ENCODE results near the gene CDH23. TPM values are rescaled to one million over a fixed set of nuclear protein-coding genes. Genes with fewer than 3 reads are reported as not detected.

The CDH23 gene
- polyA plus RNA-seq, 2 of the 4 experiments (the other 2 are of a cell fraction): 1.1 to 2.3 TPM

- WGBS (ENCODE audit: missing lambda C conversion rate): 81% methylated on average over 3 of the region's 11 CpGs
- POLR2A ChIA-PET: no interaction called here
- no peak for TF ChIP-seq KDM1A (IDR thresholded peaks at IDR 0.05; ENCODE audit: low read depth)
- TF ChIP-seq TFCP2L1 (CRISPR knock-in tag; IDR thresholded peaks at IDR 0.05): no peak
- TF ChIP-seq NR3C1 (IDR thresholded peaks at IDR 0.05): no peak
- Histone ChIP-seq H3K4me2 (no peak overlapping the region), H3K4me1 (peaks cover 33% of the 10 kb centered on the region), H3K27ac (peak overlapping the region in 1 of 2 experiments; percentile 74; a peak in 3 of 6 replicates), H3K9me3 (no peaks in the 10 kb centered on the region), H3K4me3 (no peak overlapping the region)
- ATAC-seq: no peak
- no peak for DNase-seq (ENCODE audit: low read depth in 1 of 2, low spot score in 1 of 2)
- CTCF ChIA-PET: interaction anchor here (0.7 to 5.8 kb wide), 12 partner anchors 10 to 854 kb away, joined by 3 to 41 read pairs (median 4); partner anchors contain the start of genes SLC29A3 and VSIR
- FAIRE-seq: no peak
These were observed 360.7 kb downstream of the CDH23 start for GRCh38 chr10:71757399-71757922.

GRCh38 chr10:71761105-71761511 is 364.4 kb downstream of the CDH23 start:
- POLR2A ChIA-PET: no interaction called here
- CTCF ChIA-PET: interaction anchor here (3.5 kb wide), 1 partner anchor 12 kb away, joined by 30 read pairs; the partner anchor contains the start of gene VSIR
- Histone ChIP-seq H3K9me3 (no peaks in the 10 kb centered on the region), H3K27ac (peak overlapping the region in 1 of 2 experiments; percentile 98; a peak in 2 of 6 replicates), H3K4me3 (no peak overlapping the region), H3K4me1 (peaks cover 58% of the 10 kb centered on the region), H3K4me2 (no peak overlapping the region)
- DNase-seq (ENCODE audit: low read depth in 1 of 2, low spot score in 1 of 2): no peak
- no peak for TF ChIP-seq NFE2L2 (conservative IDR thresholded peaks at IDR 0.05; ENCODE audit: low read length)
- no peak for TF ChIP-seq PHF8 (IDR thresholded peaks at IDR 0.05; ENCODE audit: borderline replicate concordance, low read depth)
- TF ChIP-seq ZFP36 (IDR thresholded peaks at IDR 0.05; ENCODE audit: borderline replicate concordance, partially characterized antibody): no peak
- TF ChIP-seq GATA3 (IDR thresholded peaks at IDR 0.05; ENCODE audit: borderline replicate concordance): no peak
- no peak for TF ChIP-seq CEBPB (IDR thresholded peaks at IDR 0.05)
- no peak for TF ChIP-seq RAD21 (conservative IDR thresholded peaks at IDR 0.05 in 1 of 2, IDR thresholded peaks at IDR 0.05 in 1 of 2)
- no peak for TF ChIP-seq POLR2A (IDR thresholded peaks at IDR 0.05; ENCODE audit: low read length)
- TF ChIP-seq RNF2 (IDR thresholded peaks at IDR 0.05; ENCODE audit: borderline replicate concordance, low read depth): no peak
- TF ChIP-seq NPAS2 (CRISPR knock-in tag; IDR thresholded peaks at IDR 0.05; ENCODE audit: borderline replicate concordance): no peak
- no peak for TF ChIP-seq CHD2 (IDR thresholded peaks at IDR 0.05; ENCODE audit: low read length, partially characterized antibody)
- TF ChIP-seq EHF (CRISPR knock-in tag; IDR thresholded peaks at IDR 0.05): no peak
- no peak for TF ChIP-seq EHMT2 (IDR thresholded peaks at IDR 0.05; ENCODE audit: low read depth)
- TF ChIP-seq JUNB (IDR thresholded peaks at IDR 0.05): no peak
- TF ChIP-seq MYC (IDR thresholded peaks at IDR 0.05; ENCODE audit: borderline replicate concordance, low read length): no peak
- TF ChIP-seq POLR2AphosphoS2 (conservative IDR thresholded peaks at IDR 0.05; ENCODE audit: low read length): no peak
- no peak for TF ChIP-seq BHLHE40 (IDR thresholded peaks at IDR 0.05; ENCODE audit: low read depth, low read length)
- 97% methylated on average over 3 of the region's 3 CpGs for WGBS (ENCODE audit: missing lambda C conversion rate)
- ATAC-seq: no peak
- FAIRE-seq: no peak

DNA sequence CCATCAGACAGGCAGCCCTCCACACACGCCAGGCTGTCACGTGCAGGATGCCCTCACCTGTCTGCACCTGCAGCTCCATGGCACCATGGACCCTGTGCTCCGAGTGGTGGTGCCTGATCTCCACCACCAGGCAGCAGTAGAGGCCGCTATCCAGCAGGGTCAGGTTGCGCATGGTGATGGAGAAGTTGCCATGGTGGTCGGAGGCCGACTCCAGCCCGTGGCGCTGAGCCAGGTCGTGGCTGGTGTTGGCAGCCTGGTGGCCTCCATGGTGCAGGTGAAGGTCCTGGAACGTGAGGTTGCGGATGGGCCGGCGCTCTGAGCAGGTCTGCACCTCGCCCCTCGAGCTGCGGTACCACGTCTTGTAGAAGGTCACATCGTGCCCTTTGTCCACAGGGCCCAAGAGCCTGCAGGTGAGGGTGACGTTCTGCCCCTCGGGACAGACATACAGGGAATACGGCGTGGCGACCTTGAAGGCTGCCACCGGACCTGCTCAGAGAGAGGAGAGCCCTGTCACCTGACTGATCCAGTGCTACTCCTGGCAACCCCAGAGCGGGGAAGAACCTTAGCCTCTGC is 364.9 kb downstream of the CDH23 start:
- POLR2A ChIA-PET: no interaction called here
- DNase-seq (ENCODE audit: low read depth in 1 of 2, low spot score in 1 of 2): no peak
- peaks cover 63% of the 10 kb centered on the region for H3K4me1 ChIP-seq
- H3K4me2 ChIP-seq: no peak overlapping the region
- CTCF ChIA-PET: interaction anchor here (1.1 to 3.5 kb wide), 2 partner anchors 12 to 447 kb away, joined by 3 to 30 read pairs; partner anchors contain the start of gene VSIR
- H3K9me3 ChIP-seq: no peaks in the 10 kb centered on the region
- 96% methylated on average over 19 of the region's 26 CpGs for WGBS (ENCODE audit: missing lambda C conversion rate)
- TF ChIP-seq RNF2 (IDR thresholded peaks at IDR 0.05; ENCODE audit: borderline replicate concordance, low read depth): no peak
- 0 out of 5 replicates have a peak, but pooled peaks of 1 of the 2 experiments have one; percentile 14 for TF ChIP-seq RAD21 (conservative IDR thresholded peaks at IDR 0.05 in 1 of 2, IDR thresholded peaks at IDR 0.05 in 1 of 2)
- H3K4me3 ChIP-seq: no peak overlapping the region
- ATAC-seq: 0 out of 6 replicates have a peak, but pooled peaks of 1 of the 2 experiments have one; percentile 17
- FAIRE-seq: no peak
- peak overlapping the region in 1 of 2 experiments; percentile 98; a peak in 3 of 6 replicates for H3K27ac ChIP-seq

DNA sequence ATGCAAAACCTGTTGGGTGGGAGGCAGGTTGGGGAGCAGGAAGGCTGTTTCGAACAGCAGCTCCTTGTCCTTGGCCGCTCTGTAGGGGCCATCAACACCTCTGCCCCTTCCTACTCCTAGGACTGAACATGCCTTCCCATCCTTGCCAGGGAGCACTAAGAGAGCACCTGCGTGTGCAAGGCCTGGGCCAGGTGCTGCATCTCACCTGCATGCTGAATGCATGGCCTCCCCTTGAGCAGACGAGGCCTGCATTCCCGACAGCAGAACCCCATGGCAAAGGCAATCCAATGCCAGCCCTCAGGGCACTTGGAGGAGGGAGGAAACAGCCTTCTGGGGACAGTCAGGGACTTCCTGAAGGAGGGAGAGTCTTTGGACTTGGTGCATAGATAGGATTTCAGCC is 365.6 kb downstream of the CDH23 start:
- no peak for DNase-seq (ENCODE audit: low read depth in 1 of 2, low spot score in 1 of 2)
- H3K27ac ChIP-seq: peak overlapping the region; percentile 2 to 98; a peak in 3 of 6 replicates
- no peak for FAIRE-seq
- 89% methylated on average over 4 of the region's 5 CpGs for WGBS (ENCODE audit: missing lambda C conversion rate)
- ChIA-PET POLR2A (no interaction called here), CTCF (interaction anchor here (1.1 to 3.5 kb wide), 3 partner anchors 11 to 447 kb away, joined by 3 to 30 read pairs (median 3); partner anchors contain the start of gene VSIR)
- ATAC-seq: no peak
- H3K4me3 ChIP-seq: no peak overlapping the region
- H3K4me2 ChIP-seq: no peak overlapping the region
- no peak for TF ChIP-seq NPAS2 (CRISPR knock-in tag; IDR thresholded peaks at IDR 0.05; ENCODE audit: borderline replicate concordance)
- no peak for TF ChIP-seq RAD21 (conservative IDR thresholded peaks at IDR 0.05 in 1 of 2, IDR thresholded peaks at IDR 0.05 in 1 of 2)
- no peak for TF ChIP-seq NR3C1 (IDR thresholded peaks at IDR 0.05)
- no peak for TF ChIP-seq HEYL (CRISPR knock-in tag; IDR thresholded peaks at IDR 0.05)
- peaks cover 68% of the 10 kb centered on the region for H3K4me1 ChIP-seq
- H3K9me3 ChIP-seq: no peaks in the 10 kb centered on the region

Data from A549 (cell line).